K562 (cell line): Measurements from ENCODE around the gene NXN. TPM values are rescaled to one million over a fixed set of nuclear protein-coding genes. Genes with fewer than 3 reads are reported as not detected.

Experiments
- ATF3 ChIP-seq, 2 experiments: fragments of 450-650 bp in 1 of 2; sonication (generic) in 1 of 2; formaldehyde crosslinking in 1 of 2; IDR thresholded peaks in 1 of 2; conservative IDR thresholded peaks in 1 of 2; 2 replicates each; pipeline versions ENCODE4 v1.6.1 to v1.8.1; 2016 to 2023; ENCODE audit warnings: mild to moderate bottlenecking in 2 of 2, moderate library complexity in 2 of 2, inconsistent platforms in 1 of 2, missing genetic modification reagents in 1 of 2
- BRD4 ChIP-seq: fragments of 200-600 bp; sonication (generic); IDR thresholded peaks from 2 replicates; pipeline ENCODE4 v1.6.1; 2017; ENCODE audit warnings: inconsistent platforms
- CREB1 ChIP-seq, 2 experiments: sonication (generic) in 1 of 2; formaldehyde crosslinking in 1 of 2; IDR thresholded peaks; 2 replicates each; pipeline versions ENCODE4 v1.6.1 to v1.8.0; 2012 to 2022; ENCODE audit warnings: inconsistent platforms in 1 of 2, mild to moderate bottlenecking in 1 of 2, missing genetic modification reagents in 1 of 2, moderate library complexity in 1 of 2
- EZH2 ChIP-seq: IDR thresholded peaks from 2 replicates; pipeline ENCODE4 v1.6.1; 2012; ENCODE audit warnings: low read depth, mild to moderate bottlenecking, inconsistent platforms, low read length, borderline replicate concordance
- GABPB2 ChIP-seq: fragments of 250-450 bp; sonication (Bioruptor Pico); conservative IDR thresholded peaks from 2 replicates; pipeline ENCODE4 v1.5.1; 2021; ENCODE audit warnings: mild to moderate bottlenecking
- KDM4B ChIP-seq, 2 experiments: fragments of 450-650 bp in 1 of 2; sonication (generic) in 1 of 2; IDR thresholded peaks; 2 replicates each; pipeline ENCODE4 v1.6.1; 2016 to 2017; ENCODE audit warnings: borderline replicate concordance in 2 of 2, antibody characterized with exemption in 1 of 2, low read depth in 1 of 2, mild to moderate bottlenecking in 1 of 2
- KLF16 ChIP-seq: IDR thresholded peaks from 2 replicates; pipeline ENCODE4 v1.6.1; 2016; ENCODE audit warnings: antibody characterized with exemption
- MAFG ChIP-seq: fragments of 450-650 bp; conservative IDR thresholded peaks from 2 replicates; pipeline ENCODE4 v1.6.1; 2016; ENCODE audit warnings: missing genetic modification characterization, missing compliant biosample characterization
- PCBP1 ChIP-seq: fragments of 200-400 bp; formaldehyde crosslinking; IDR thresholded peaks from 2 replicates; pipeline ENCODE4 v1.6.1; 2018; ENCODE audit warnings: mild to moderate bottlenecking, low read depth, low read length; ENCODE audit not compliant: poor library complexity, severe bottlenecking
- POLR2H ChIP-seq: IDR thresholded peaks from 2 replicates; pipeline ENCODE4 v1.6.1; 2016; ENCODE audit warnings: missing genetic modification characterization, low read depth, mild to moderate bottlenecking, control low read depth, missing compliant biosample characterization, moderate library complexity
- PREB ChIP-seq: sonication (generic); formaldehyde crosslinking; IDR thresholded peaks from 2 replicates; pipeline ENCODE4 v1.8.1; 2023; ENCODE audit warnings: mild to moderate bottlenecking, missing genetic modification reagents
- SLC30A9 ChIP-seq: fragments of 250-450 bp; sonication (Bioruptor Pico); IDR thresholded peaks from 2 replicates; pipeline ENCODE4 v1.8.0; 2022; ENCODE audit warnings: mild to moderate bottlenecking, moderate library complexity
- SMARCA5 ChIP-seq: fragments of 450-650 bp; IDR thresholded peaks from 2 replicates; pipeline ENCODE4 v1.6.1; 2016
- SOX6 ChIP-seq: fragments of 450-650 bp; IDR thresholded peaks from 2 replicates; pipeline ENCODE4 v1.6.1; 2014; ENCODE audit warnings: mild to moderate bottlenecking
- TAF15 ChIP-seq: fragments of 200-400 bp; formaldehyde crosslinking; IDR thresholded peaks from 2 replicates; pipeline ENCODE4 v1.6.1; 2017; ENCODE audit warnings: mild to moderate bottlenecking, low read depth, low read length, moderate library complexity
- ZBTB9 ChIP-seq: fragments of 450-650 bp; formaldehyde crosslinking; IDR thresholded peaks from 2 replicates; pipeline ENCODE4 v1.4.0; 2020; ENCODE audit warnings: mild to moderate bottlenecking, moderate library complexity
- ZNF121 ChIP-seq: sonication (generic); formaldehyde crosslinking; conservative IDR thresholded peaks from 2 replicates; pipeline ENCODE4 v1.8.0; 2022; ENCODE audit warnings: missing genetic modification reagents
- ZNF175 ChIP-seq: fragments of 200-800 bp; sonication (Bioruptor generic); IDR thresholded peaks from 2 replicates; pipeline ENCODE4 v1.6.1; 2016; ENCODE audit warnings: low read depth, mild to moderate bottlenecking, missing genetic modification characterization, missing compliant biosample characterization
- ZNF384 ChIP-seq: IDR thresholded peaks from 2 replicates; pipeline ENCODE4 v1.6.1; 2012; ENCODE audit warnings: low read depth, low read length, improper control_type of control experiment
- ZNF561 ChIP-seq: fragments of 450-650 bp; formaldehyde crosslinking; conservative IDR thresholded peaks from 2 replicates; pipeline ENCODE4 v1.4.0; 2020; ENCODE audit warnings: mild to moderate bottlenecking, moderate library complexity
- ZNF639 ChIP-seq, 2 experiments: fragments of 200-800 bp in 1 of 2; sonication (Bioruptor generic) in 1 of 2; sonication (generic) in 1 of 2; formaldehyde crosslinking in 1 of 2; IDR thresholded peaks in 1 of 2; conservative IDR thresholded peaks in 1 of 2; 2 replicates each; pipeline versions ENCODE4 v1.5.0 to v1.6.1; 2016 to 2020; ENCODE audit warnings: missing compliant biosample characterization in 1 of 2, missing genetic modification characterization in 1 of 2, missing genetic modification reagents in 1 of 2
- ZSCAN32 ChIP-seq: fragments of 450-650 bp; formaldehyde crosslinking; IDR thresholded peaks from 2 replicates; pipeline ENCODE4 v1.4.0; 2020; ENCODE audit warnings: mild to moderate bottlenecking, moderate library complexity
- polyA plus RNA-seq, 8 experiments: library from polyadenylated mRNA; depleted of rRNA in 4 of 8; stranded (reverse) in 5 of 8; unstranded in 3 of 8; fragments of >200 nt; fragmentation: Nextera tagmentation in 2 of 8; fragmentation: Illumina TruSeq in 1 of 8; extraction: Ambion mirVana in 2 of 8; extraction: Trizol in 1 of 8; gene quantifications; 2 replicates each; pipeline versions ENCODE4 v1.2.1 to v1.2.3, GENCODE V29; 2011 to 2014; ENCODE audit warnings: inconsistent platforms in 1 of 8, missing spikeins in 1 of 8
- total RNA-seq, 7 experiments: library from RNA; depleted of rRNA in 6 of 7; stranded (reverse); fragments of >200 nt in 6 of 7; fragmentation: Illumina TruSeq in 2 of 7; extraction: Trizol in 2 of 7; gene quantifications; 2 replicates each; pipeline versions ENCODE4 v1.2.1 to v1.2.3, GENCODE V29; 2011 to 2021; ENCODE audit warnings: low replicate concordance in 1 of 7

Gene NXN
- total and polyA plus RNA-seq, 9 of the 15 experiments (the other 6 are each of a cell fraction or from before 2014, with no cell fraction given), result 0.08 to 0.39 (median 0.29) TPM; not detected in 5

GRCh38 chr17:980406-981291 is 1.1 kb upstream of the NXN start (continued):
- TF ChIP-seq ZNF639 (CRISPR knock-in tag; conservative IDR thresholded peaks at IDR 0.05 in 1 of 2, IDR thresholded peaks at IDR 0.05 in 1 of 2) (no peak), KLF16 (no peak), POLR2H (tag) (no peak), PREB (CRISPR knock-in tag) (no peak), ZNF561 (CRISPR knock-in tag) (no peak), EZH2 (no peak), ATF3 (IDR thresholded peaks at IDR 0.05) (no peak), ATF3 (CRISPR knock-in tag; conservative IDR thresholded peaks at IDR 0.05) (no peak), GABPB2 (CRISPR knock-in tag) (no peak), ZBTB9 (CRISPR knock-in tag) (no peak), KDM4B (IDR thresholded peaks at IDR 0.05; ENCODE audit: borderline replicate concordance in 2 of 2, low read depth in 1 of 2) (no peak), ZSCAN32 (CRISPR knock-in tag) (no peak), MAFG (tag) (peak; percentile 20; the same call in 1 of the 2 replicates), ZNF384 (peak; percentile 90), ZNF175 (CRISPR knock-in tag) (no peak), SLC30A9 (CRISPR knock-in tag) (no peak), ZNF121 (CRISPR knock-in tag) (peak; percentile 67), SMARCA5 (no peak), SOX6 (no peak), BRD4 (no peak), TAF15 (no peak), CREB1 (IDR thresholded peaks at IDR 0.05) (no peak), CREB1 (CRISPR knock-in tag; IDR thresholded peaks at IDR 0.05) (no peak), PCBP1 (no peak)
